ENCODE results near the gene MCC.
A peak's percentile ranks its signal among the peaks of the same experiment; 100 is the strongest.

GRCh38 chr5:113330533-113331208, 157.6 kb downstream of the MCC start:
- TF ChIP-seq CTCF (optimal IDR thresholded peaks at IDR 0.05 in 1 of 3, IDR thresholded peaks at IDR 0.05 in 1 of 3, conservative IDR thresholded peaks at IDR 0.05 in 1 of 3; ENCODE audit: extremely low read depth in 1 of 3, insufficient read depth in 2 of 3, low read length in 3 of 3) (peak; percentile 31 to 43 (median 38)), EZH2 (IDR thresholded peaks at IDR 0.05; ENCODE audit: low read length) (no peak)
